Measurements from ENCODE around the gene HAAO.

- TF ChIP-seq CTCF (IDR thresholded peaks at IDR 0.05) (no peak), EZH2 (IDR thresholded peaks at IDR 0.05; ENCODE audit: borderline replicate concordance, insufficient read depth, low read depth, low read length, poor library complexity, severe bottlenecking) (no peak)
Measured at GRCh38 chr2:42838133-42838532, 45.8 kb upstream of the HAAO start.

Measured in B cell (primary cell).